ENCODE measurements around the gene COL4A3. TPM values are rescaled to one million over a fixed set of nuclear protein-coding genes. Genes with fewer than 3 reads are reported as not detected.

The COL4A3 gene
- total RNA-seq, 1 donor from 2014 or later, result 1.5 TPM

DNA sequence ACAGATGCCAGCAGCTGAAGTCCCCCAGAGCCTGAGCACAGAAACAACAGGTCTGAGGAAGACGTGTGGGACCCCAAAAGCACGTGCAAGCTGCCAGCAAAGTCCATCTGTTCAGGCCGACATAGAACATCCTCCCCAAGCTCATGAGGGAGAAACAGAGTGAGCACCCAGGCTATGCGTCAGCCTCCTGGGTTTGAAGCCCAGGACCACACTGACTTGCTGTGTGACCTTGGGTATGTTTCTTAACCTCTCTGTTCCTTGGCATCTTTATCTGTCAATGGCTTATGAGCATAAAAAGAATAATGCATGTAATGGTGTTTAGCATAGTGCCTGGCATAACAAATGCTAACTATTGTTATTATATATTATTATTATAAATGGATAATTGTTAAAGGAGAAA lies 40.7 kb upstream of the COL4A3 start:
- Histone ChIP-seq H3K36me3 (no peaks in the 10 kb centered on the region), H3K27ac (no peak overlapping the region), H3K9me3 (no peaks in the 10 kb centered on the region), H3K27me3 (no peaks in the 10 kb centered on the region), H3K4me1 (no peaks in the 10 kb centered on the region), H3K4me3 (no peak overlapping the region)
- TF ChIP-seq, protein P1, sequence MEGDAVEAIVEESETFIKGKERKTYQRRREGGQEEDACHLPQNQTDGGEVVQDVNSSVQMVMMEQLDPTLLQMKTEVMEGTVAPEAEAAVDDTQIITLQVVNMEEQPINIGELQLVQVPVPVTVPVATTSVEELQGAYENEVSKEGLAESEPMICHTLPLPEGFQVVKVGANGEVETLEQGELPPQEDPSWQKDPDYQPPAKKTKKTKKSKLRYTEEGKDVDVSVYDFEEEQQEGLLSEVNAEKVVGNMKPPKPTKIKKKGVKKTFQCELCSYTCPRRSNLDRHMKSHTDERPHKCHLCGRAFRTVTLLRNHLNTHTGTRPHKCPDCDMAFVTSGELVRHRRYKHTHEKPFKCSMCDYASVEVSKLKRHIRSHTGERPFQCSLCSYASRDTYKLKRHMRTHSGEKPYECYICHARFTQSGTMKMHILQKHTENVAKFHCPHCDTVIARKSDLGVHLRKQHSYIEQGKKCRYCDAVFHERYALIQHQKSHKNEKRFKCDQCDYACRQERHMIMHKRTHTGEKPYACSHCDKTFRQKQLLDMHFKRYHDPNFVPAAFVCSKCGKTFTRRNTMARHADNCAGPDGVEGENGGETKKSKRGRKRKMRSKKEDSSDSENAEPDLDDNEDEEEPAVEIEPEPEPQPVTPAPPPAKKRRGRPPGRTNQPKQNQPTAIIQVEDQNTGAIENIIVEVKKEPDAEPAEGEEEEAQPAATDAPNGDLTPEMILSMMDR (IDR thresholded peaks at IDR 0.05), result no peak
- no peak for TF ChIP-seq POLR2AphosphoS5 (IDR thresholded peaks at IDR 0.05; ENCODE audit: insufficient read depth in 1 of 2, low read depth in 1 of 2)
- TF ChIP-seq POLR2A (IDR thresholded peaks at IDR 0.05), result no peak
- intact Hi-C loops (cut with DNase I), result no loop called here
- DNase-seq (ENCODE audit: extremely low spot score in 2 of 2), result no peak

GRCh38 chr2:227124811-227125210 lies 39.6 kb upstream of the COL4A3 start:
- no peaks in the 10 kb centered on the region for H3K27me3 ChIP-seq
- H3K27ac ChIP-seq, result no peak overlapping the region
- no peak for DNase-seq (ENCODE audit: extremely low spot score in 2 of 2)
- no peak overlapping the region for H3K4me3 ChIP-seq
- intact Hi-C loops (cut with DNase I), result no loop called here
- no peaks in the 10 kb centered on the region for H3K36me3 ChIP-seq
- no peaks in the 10 kb centered on the region for H3K9me3 ChIP-seq
- H3K4me1 ChIP-seq, result no peaks in the 10 kb centered on the region
- no peak for TF ChIP-seq POLR2AphosphoS5 (IDR thresholded peaks at IDR 0.05; ENCODE audit: insufficient read depth in 1 of 2, low read depth in 1 of 2)
- TF ChIP-seq, protein P1 (IDR thresholded peaks at IDR 0.05), result no peak
- no peak for TF ChIP-seq POLR2A (IDR thresholded peaks at IDR 0.05)

DNA sequence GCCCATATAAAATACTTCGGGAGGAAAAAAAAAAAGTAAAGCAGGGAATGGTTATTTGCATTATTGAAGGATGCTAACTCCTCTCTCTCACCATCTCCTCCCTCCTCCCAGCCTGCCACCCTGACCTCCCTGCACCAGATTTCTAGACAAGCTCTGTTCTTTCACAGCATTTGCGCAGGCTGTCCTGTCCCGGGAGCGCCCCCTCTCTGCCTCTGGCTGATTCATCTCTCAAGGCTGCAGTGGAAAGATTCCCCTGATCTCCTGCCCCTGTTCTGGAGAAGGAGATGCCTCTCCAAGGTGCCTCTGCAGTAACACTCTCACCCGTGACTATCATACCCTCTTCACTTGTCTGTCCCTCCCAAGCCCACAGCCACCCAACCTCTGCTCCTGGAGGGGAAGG lies 38.9 kb upstream of the COL4A3 start:
- intact Hi-C loops (cut with DNase I), result no loop called here
- H3K27me3 ChIP-seq, result no peaks in the 10 kb centered on the region
- H3K4me1 ChIP-seq, result no peaks in the 10 kb centered on the region
- H3K4me3 ChIP-seq, result no peak overlapping the region
- no peaks in the 10 kb centered on the region for H3K36me3 ChIP-seq
- H3K27ac ChIP-seq, result no peak overlapping the region
- no peak for DNase-seq (ENCODE audit: extremely low spot score in 2 of 2)
- TF ChIP-seq, protein P1 (IDR thresholded peaks at IDR 0.05), result no peak
- no peak for TF ChIP-seq POLR2AphosphoS5 (IDR thresholded peaks at IDR 0.05; ENCODE audit: insufficient read depth in 1 of 2, low read depth in 1 of 2)
- TF ChIP-seq POLR2A (IDR thresholded peaks at IDR 0.05), result no peak
- H3K9me3 ChIP-seq, result no peaks in the 10 kb centered on the region

DNA sequence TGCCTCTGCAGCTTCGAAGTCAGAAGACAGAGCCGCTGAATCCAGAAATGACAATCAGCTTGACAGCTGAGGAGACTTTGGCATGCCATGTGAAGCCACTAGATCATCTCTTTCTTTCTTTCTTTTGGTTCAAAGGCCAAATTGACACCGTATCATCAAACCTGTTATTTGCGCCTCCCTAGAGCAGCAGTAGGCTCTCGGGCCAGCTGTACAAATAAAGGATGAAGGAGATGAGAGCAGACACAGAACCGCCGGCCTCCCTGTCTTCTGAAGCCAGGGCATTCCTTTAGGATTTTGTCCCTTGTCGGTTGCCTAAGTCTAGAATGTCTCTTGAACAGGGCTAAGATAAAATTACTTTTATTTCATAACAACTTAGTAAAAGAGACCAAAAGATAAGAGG lies 37.2 kb upstream of the COL4A3 start:
- Histone ChIP-seq H3K27ac (no peak overlapping the region), H3K27me3 (no peaks in the 10 kb centered on the region), H3K36me3 (no peaks in the 10 kb centered on the region), H3K9me3 (no peaks in the 10 kb centered on the region), H3K4me1 (no peaks in the 10 kb centered on the region), H3K4me3 (no peak overlapping the region)
- DNase-seq (ENCODE audit: extremely low spot score in 2 of 2), result no peak
- TF ChIP-seq POLR2A (IDR thresholded peaks at IDR 0.05), result no peak
- TF ChIP-seq, protein P1 (IDR thresholded peaks at IDR 0.05), result no peak
- no peak for TF ChIP-seq POLR2AphosphoS5 (IDR thresholded peaks at IDR 0.05; ENCODE audit: insufficient read depth in 1 of 2, low read depth in 1 of 2)
- intact Hi-C loops (cut with DNase I), result no loop called here

- Histone ChIP-seq H3K9me3 (no peaks in the 10 kb centered on the region), H3K4me1 (no peaks in the 10 kb centered on the region), H3K27ac (no peak overlapping the region), H3K4me3 (no peak overlapping the region), H3K36me3 (no peaks in the 10 kb centered on the region), H3K27me3 (no peaks in the 10 kb centered on the region)
- intact Hi-C loops (cut with DNase I), result no loop called here
- no peak for DNase-seq (ENCODE audit: extremely low spot score in 2 of 2)
- TF ChIP-seq, protein P1 (IDR thresholded peaks at IDR 0.05), result no peak
- TF ChIP-seq POLR2AphosphoS5 (IDR thresholded peaks at IDR 0.05; ENCODE audit: insufficient read depth in 1 of 2, low read depth in 1 of 2) (no peak), POLR2A (IDR thresholded peaks at IDR 0.05) (no peak)
Observed at GRCh38 chr2:227130636-227131035, 33.8 kb upstream of the COL4A3 start.
